Endodermal cell (in vitro differentiated cells): ENCODE measurements around the gene SPDYE16. TPM values are rescaled to one million over a fixed set of nuclear protein-coding genes. Genes with fewer than 3 reads are reported as not detected.

ENCODE experiments used
- total RNA-seq, 2 donors: library from RNA; stranded (reverse); fragmentation: NEBNext Ultra II Directional in 1 of 2; extraction: Animal tissue kit (Norgen Biotek cat#: 25700) in 1 of 2; gene quantifications; 2 replicates in 1 of 2; 3 replicates in 1 of 2; pipeline ENCODE4 v1.2.1, GENCODE V29; 2021

SPDYE16 gene
- total RNA-seq, 2 donors from 2014 or later, result 0.37 TPM; not detected in 1

Other genes with a start within 250 kb of the SPDYE16 start
- 100 to 1,000 TPM; 244 to 248 TPM for gene HSPB1, start 240.6 kb downstream of the SPDYE16 start, total RNA-seq
- 100 to 1,000 TPM; 148 TPM for gene YWHAG, start 184.3 kb downstream of the SPDYE16 start, total RNA-seq
- 10 to 100 TPM; 21.9 to 44.5 TPM for gene SSC4D, start 133.6 kb downstream of the SPDYE16 start, total RNA-seq
- gene ZP3, start 118.3 kb downstream of the SPDYE16 start, total RNA-seq, result 1 to 10 TPM in 1 of 2 donors, under 1 TPM in 1; 0.53 to 2.3 TPM
- gene DTX2, start 81.6 kb downstream of the SPDYE16 start, total RNA-seq, result 10 to 100 TPM; 34.1 to 38.3 TPM
- 1 to 10 TPM; 1.2 to 2.3 TPM for gene UPK3B, start 32.7 kb downstream of the SPDYE16 start, total RNA-seq
- gene POMZP3, start 84.0 kb upstream of the SPDYE16 start, total RNA-seq, result 10 to 100 TPM in 1 of 2 donors, 1 to 10 TPM in 1; 8.2 to 13.3 TPM